KMS-11 (cell line): Measurements from ENCODE around the gene TFR2.

Source experiments
- H2AFZ ChIP-seq: fragments of 200-600 bp; sonication (generic); 2 replicates; pipeline ENCODE4 v1.6.1; 2016; ENCODE audit warnings: antibody characterized with exemption, mixed run types, low read depth
- H3K27ac ChIP-seq: fragments of 200-600 bp; sonication (generic); 2 replicates; pipeline ENCODE4 v1.6.1; 2016; ENCODE audit warnings: mild to moderate bottlenecking, mixed run types
- H3K27me3 ChIP-seq: fragments of 200-600 bp; sonication (generic); 2 replicates; pipeline ENCODE4 v1.6.1; 2017; ENCODE audit warnings: mild to moderate bottlenecking, low read depth, mixed run types, moderate library complexity; ENCODE audit not compliant: insufficient read depth
- H3K36me3 ChIP-seq: fragments of 200-600 bp; sonication (generic); 2 replicates; pipeline ENCODE4 v1.6.1; 2017; ENCODE audit warnings: mild to moderate bottlenecking, mixed run types; ENCODE audit not compliant: insufficient read depth
- H3K4me1 ChIP-seq: fragments of 200-600 bp; sonication (generic); 2 replicates; pipeline ENCODE4 v1.6.1; 2016; ENCODE audit warnings: mild to moderate bottlenecking, low read depth, mixed run types; ENCODE audit not compliant: poor library complexity, severe bottlenecking
- H3K4me2 ChIP-seq: fragments of 200-600 bp; sonication (generic); 2 replicates; pipeline ENCODE4 v1.7.0; 2016; ENCODE audit warnings: mild to moderate bottlenecking, mixed run types
- H3K4me3 ChIP-seq: fragments of 200-600 bp; sonication (generic); IDR thresholded peaks from 2 replicates; pipeline ENCODE4 v1.6.1; 2017; ENCODE audit warnings: low read depth, low read length, mixed read lengths; ENCODE audit not compliant: insufficient read depth
- H3K79me2 ChIP-seq: fragments of 200-600 bp; sonication (generic); 2 replicates; pipeline ENCODE4 v1.6.1; 2016; ENCODE audit warnings: low read depth, mixed run types; ENCODE audit not compliant: insufficient read depth
- H3K9ac ChIP-seq: fragments of 200-600 bp; sonication (generic); 2 replicates; pipeline ENCODE4 v1.6.1; 2016; ENCODE audit warnings: mild to moderate bottlenecking, mixed run types
- H4K20me1 ChIP-seq: fragments of 200-600 bp; sonication (generic); 2 replicates; pipeline ENCODE4 v1.6.1; 2016; ENCODE audit warnings: mild to moderate bottlenecking, mixed run types; ENCODE audit not compliant: insufficient read depth
- CTCF ChIP-seq: fragments of 200-600 bp; sonication (generic); conservative IDR thresholded peaks from 2 replicates; pipeline ENCODE4 v1.6.1; 2017; ENCODE audit warnings: low read depth, mild to moderate bottlenecking, antibody characterized with exemption, low read length, moderate library complexity, mixed read lengths

TFR2 gene

DNA sequence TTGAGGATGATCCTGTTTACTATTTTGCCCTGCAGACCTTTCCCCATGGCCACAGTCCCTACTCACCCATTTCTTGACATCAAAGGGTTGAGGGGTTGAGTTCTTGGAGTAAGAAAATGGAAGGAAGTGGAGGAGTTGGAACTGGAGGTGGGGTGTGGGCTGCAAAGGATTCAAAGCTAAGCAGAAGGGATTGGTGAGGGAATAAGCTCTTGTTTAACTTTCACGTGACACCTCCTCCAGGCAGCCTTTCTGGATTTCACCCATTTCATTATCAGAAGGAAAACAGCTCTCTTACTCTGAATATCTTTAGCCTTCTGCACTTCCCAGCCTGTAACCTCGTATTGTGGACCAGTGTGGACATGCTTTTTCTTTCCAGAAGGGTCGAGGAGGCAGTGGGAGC, 15.3 kb downstream of the TFR2 start:
- no peak for TF ChIP-seq CTCF
- H3K27ac ChIP-seq, result no peak overlapping the region
- H3K4me2 ChIP-seq, result peak overlapping the region; percentile 88
- no peaks in the 10 kb centered on the region for H3K79me2 ChIP-seq
- H3K4me3 ChIP-seq, result no peak overlapping the region
- no peaks in the 10 kb centered on the region for H4K20me1 ChIP-seq
- peaks cover 4% of the 10 kb centered on the region for H3K4me1 ChIP-seq
- peak overlapping the region; percentile 48 for H2AFZ ChIP-seq
- H3K36me3 ChIP-seq, result no peaks in the 10 kb centered on the region
- no peak overlapping the region for H3K9ac ChIP-seq
- peaks cover 38% of the 10 kb centered on the region for H3K27me3 ChIP-seq

GRCh38 chr7:100623951-100624824, 17.2 kb downstream of the TFR2 start:
- TF ChIP-seq CTCF, result no peak
- H3K36me3 ChIP-seq, result no peaks in the 10 kb centered on the region
- peaks cover 4% of the 10 kb centered on the region for H3K4me1 ChIP-seq
- no peak overlapping the region for H3K27ac ChIP-seq
- no peaks in the 10 kb centered on the region for H3K79me2 ChIP-seq
- H3K27me3 ChIP-seq, result peaks cover 48% of the 10 kb centered on the region
- H2AFZ ChIP-seq, result no peak overlapping the region
- no peak overlapping the region for H3K9ac ChIP-seq
- H3K4me3 ChIP-seq, result no peak overlapping the region
- H4K20me1 ChIP-seq, result no peaks in the 10 kb centered on the region
- H3K4me2 ChIP-seq, result no peak overlapping the region

DNA sequence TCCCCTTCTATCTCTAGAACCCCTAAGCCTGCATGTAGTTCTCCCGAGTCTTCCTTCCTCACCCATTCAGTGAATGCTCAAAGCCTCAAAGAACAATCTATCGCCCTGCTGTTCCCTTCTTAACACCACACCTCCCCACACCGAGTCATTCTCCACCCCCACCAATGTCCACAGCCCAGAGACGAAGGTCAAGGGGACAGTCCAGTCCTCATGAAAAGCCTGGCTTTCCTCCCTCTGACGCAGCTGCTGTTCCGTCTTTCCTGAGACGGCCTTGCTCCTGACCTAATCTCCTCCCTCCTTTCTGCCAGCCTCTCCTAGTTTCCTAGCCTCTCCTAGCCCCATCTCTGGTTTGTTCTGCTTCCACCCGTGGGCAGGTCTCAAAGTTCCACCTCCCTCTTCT, 19.8 kb downstream of the TFR2 start:
- Histone ChIP-seq H3K4me3 (no peak overlapping the region), H3K9ac (no peak overlapping the region), H3K36me3 (no peaks in the 10 kb centered on the region), H3K27ac (no peak overlapping the region), H3K79me2 (no peaks in the 10 kb centered on the region), H3K4me1 (peaks cover 4% of the 10 kb centered on the region), H2AFZ (no peak overlapping the region), H3K27me3 (peaks cover 55% of the 10 kb centered on the region), H3K4me2 (no peak overlapping the region), H4K20me1 (no peaks in the 10 kb centered on the region)
- TF ChIP-seq CTCF, result no peak

DNA sequence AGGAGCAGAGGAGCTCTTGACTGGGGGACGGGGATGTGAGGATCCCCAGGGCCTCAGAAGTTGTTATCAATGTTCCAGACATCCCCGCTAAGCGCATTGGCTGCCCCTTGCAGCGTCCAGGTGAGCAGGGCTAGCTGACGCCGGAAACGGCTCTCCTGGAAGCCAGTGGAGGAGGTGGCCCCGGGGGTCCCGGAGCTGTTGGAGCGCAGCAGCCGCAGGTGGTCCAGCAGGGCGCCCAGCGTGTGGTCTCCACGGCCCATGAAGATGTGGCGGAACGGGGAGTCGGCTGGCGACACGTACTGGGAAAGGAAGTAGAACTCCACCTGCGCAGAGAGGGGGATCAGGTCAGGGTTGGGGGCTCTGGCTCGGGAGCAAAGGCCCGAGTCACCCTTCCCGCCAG, 20.5 kb downstream of the TFR2 start:
- H3K4me2 ChIP-seq, result no peak overlapping the region
- no peak overlapping the region for H3K27ac ChIP-seq
- no peaks in the 10 kb centered on the region for H3K36me3 ChIP-seq
- H3K79me2 ChIP-seq, result no peaks in the 10 kb centered on the region
- no peak overlapping the region for H3K4me3 ChIP-seq
- no peak for TF ChIP-seq CTCF
- no peaks in the 10 kb centered on the region for H4K20me1 ChIP-seq
- peaks cover 56% of the 10 kb centered on the region for H3K27me3 ChIP-seq
- no peaks in the 10 kb centered on the region for H3K4me1 ChIP-seq
- H2AFZ ChIP-seq, result no peak overlapping the region
- H3K9ac ChIP-seq, result no peak overlapping the region
